ENCODE data around the gene EYA4. TPM values are rescaled to one million over a fixed set of nuclear protein-coding genes. Genes with fewer than 3 reads are reported as not detected.

The EYA4 gene
- 36.8 and 44.5 TPM in 2 replicates for total RNA-seq (2014; rRNA removed; shearing (Covaris generic))

GRCh38 chr6:133241086-133241900 lies at the start of gene EYA4:
Gene EYA4, plus strand, starts transcription at chr6:133241357. Its CDS starts 33,424 bp downstream, at chr6:133274781.
- H3K4me3 ChIP-seq = peak within 1 kb of the TSS; percentile 74
- peak; percentile 83 to 87 for DNase-seq
- no peaks in the 10 kb centered on the region for H3K9me3 ChIP-seq (replicated peaks)
- H3K36me3 ChIP-seq = no peaks in the 10 kb centered on the region
- H3K4me1 ChIP-seq = peaks cover 27% of the 10 kb centered on the region
- no peaks in the 10 kb centered on the region for H3K27me3 ChIP-seq
- peak within 1 kb of the TSS; percentile 84 for H3K27ac ChIP-seq

GRCh38 chr6:133193396-133193795 lies 47.8 kb upstream of the EYA4 start:
- no peaks in the 10 kb centered on the region; the same call in 1 of the 2 replicates for H3K9me3 ChIP-seq (replicated peaks)
- no peak overlapping the region for H3K4me3 ChIP-seq
- peaks cover 3% of the 10 kb centered on the region for H3K4me1 ChIP-seq
- H3K36me3 ChIP-seq = no peaks in the 10 kb centered on the region
- no peak for DNase-seq
- no peak overlapping the region for H3K27ac ChIP-seq
- H3K27me3 ChIP-seq = no peaks in the 10 kb centered on the region

GRCh38 chr6:133198725-133199124 lies 42.4 kb upstream of the EYA4 start:
- H3K36me3 ChIP-seq = no peaks in the 10 kb centered on the region
- no peaks in the 10 kb centered on the region; the same call in 1 of the 2 replicates for H3K9me3 ChIP-seq (replicated peaks)
- no peak overlapping the region for H3K4me3 ChIP-seq
- H3K27me3 ChIP-seq = no peaks in the 10 kb centered on the region
- peaks cover 6% of the 10 kb centered on the region; the same call in 1 of the 2 replicates for H3K4me1 ChIP-seq
- no peak overlapping the region for H3K27ac ChIP-seq
- peak in 1 of 2 experiments; percentile 46 for DNase-seq

- Histone ChIP-seq H3K27me3 (no peaks in the 10 kb centered on the region), H3K4me3 (no peak overlapping the region), H3K36me3 (no peaks in the 10 kb centered on the region), H3K9me3 (replicated peaks) (no peaks in the 10 kb centered on the region), H3K4me1 (peaks cover 6% of the 10 kb centered on the region; the same call in 1 of the 2 replicates), H3K27ac (no peak overlapping the region)
- no peak for DNase-seq
These were observed 39.9 kb upstream of the EYA4 start for GRCh38 chr6:133201231-133201630.

GRCh38 chr6:133202610-133203343 lies 38.4 kb upstream of the EYA4 start:
- no peaks in the 10 kb centered on the region for H3K27me3 ChIP-seq
- no peaks in the 10 kb centered on the region for H3K9me3 ChIP-seq (replicated peaks)
- DNase-seq = no peak
- no peak overlapping the region for H3K27ac ChIP-seq
- H3K36me3 ChIP-seq = no peaks in the 10 kb centered on the region
- no peak overlapping the region for H3K4me3 ChIP-seq
- H3K4me1 ChIP-seq = peaks cover 18% of the 10 kb centered on the region

GRCh38 chr6:133203344-133203697 lies 37.8 kb upstream of the EYA4 start:
- H3K4me1 ChIP-seq = peaks cover 24% of the 10 kb centered on the region
- DNase-seq = no peak
- H3K9me3 ChIP-seq (replicated peaks) = no peaks in the 10 kb centered on the region
- H3K27ac ChIP-seq = no peak overlapping the region
- no peaks in the 10 kb centered on the region for H3K36me3 ChIP-seq
- no peak overlapping the region for H3K4me3 ChIP-seq
- H3K27me3 ChIP-seq = no peaks in the 10 kb centered on the region

GRCh38 chr6:133205304-133205703 lies 35.9 kb upstream of the EYA4 start:
- H3K4me1 ChIP-seq = peaks cover 25% of the 10 kb centered on the region
- no peaks in the 10 kb centered on the region for H3K9me3 ChIP-seq (replicated peaks)
- no peaks in the 10 kb centered on the region for H3K36me3 ChIP-seq
- H3K4me3 ChIP-seq = no peak overlapping the region
- DNase-seq = no peak
- H3K27ac ChIP-seq = no peak overlapping the region
- H3K27me3 ChIP-seq = no peaks in the 10 kb centered on the region

GRCh38 chr6:133206942-133207341 lies 34.2 kb upstream of the EYA4 start:
- Histone ChIP-seq H3K27ac (no peak overlapping the region), H3K9me3 (replicated peaks) (no peaks in the 10 kb centered on the region), H3K4me3 (no peak overlapping the region), H3K27me3 (no peaks in the 10 kb centered on the region), H3K4me1 (peaks cover 25% of the 10 kb centered on the region), H3K36me3 (no peaks in the 10 kb centered on the region)
- DNase-seq = peak in 1 of 2 experiments; percentile 34

GRCh38 chr6:133207754-133208153 lies 33.4 kb upstream of the EYA4 start:
- DNase-seq = no peak

GRCh38 chr6:133208183-133208755 lies 32.9 kb upstream of the EYA4 start:
- peak; percentile 13 to 69 for DNase-seq
- peak overlapping the region; percentile 50 for H3K27ac ChIP-seq
- H3K4me3 ChIP-seq = peak overlapping the region; percentile 27
- H3K4me1 ChIP-seq = peaks cover 25% of the 10 kb centered on the region
- H3K36me3 ChIP-seq = no peaks in the 10 kb centered on the region
- H3K27me3 ChIP-seq = no peaks in the 10 kb centered on the region
- no peaks in the 10 kb centered on the region for H3K9me3 ChIP-seq (replicated peaks)

More at GRCh38 chr6:133207754-133208153, 33.4 kb upstream of the EYA4 start:
- H3K9me3 ChIP-seq (replicated peaks) = no peaks in the 10 kb centered on the region
- no peaks in the 10 kb centered on the region for H3K27me3 ChIP-seq
- H3K4me1 ChIP-seq = peaks cover 25% of the 10 kb centered on the region
- H3K36me3 ChIP-seq = no peaks in the 10 kb centered on the region
- H3K4me3 ChIP-seq = peak overlapping the region; percentile 27
- H3K27ac ChIP-seq = peak overlapping the region; percentile 50

GRCh38 chr6:133214267-133214666 lies 26.9 kb upstream of the EYA4 start:
- no peak for DNase-seq
- no peaks in the 10 kb centered on the region for H3K36me3 ChIP-seq

GRCh38 chr6:133218852-133219251 lies 22.3 kb upstream of the EYA4 start:
- Histone ChIP-seq H3K4me1 (peaks cover 6% of the 10 kb centered on the region; the same call in 1 of the 2 replicates), H3K27me3 (no peaks in the 10 kb centered on the region), H3K36me3 (no peaks in the 10 kb centered on the region), H3K9me3 (replicated peaks) (no peaks in the 10 kb centered on the region), H3K27ac (no peak overlapping the region), H3K4me3 (no peak overlapping the region)
- DNase-seq = no peak

More at GRCh38 chr6:133214267-133214666, 26.9 kb upstream of the EYA4 start:
- Histone ChIP-seq H3K4me1 (peaks cover 6% of the 10 kb centered on the region; the same call in 1 of the 2 replicates), H3K4me3 (no peak overlapping the region), H3K9me3 (replicated peaks) (no peaks in the 10 kb centered on the region), H3K27me3 (no peaks in the 10 kb centered on the region), H3K27ac (no peak overlapping the region)

GRCh38 chr6:133223452-133224029 lies 17.6 kb upstream of the EYA4 start:
- no peaks in the 10 kb centered on the region for H3K9me3 ChIP-seq (replicated peaks)

GRCh38 chr6:133225560-133225959 lies 15.6 kb upstream of the EYA4 start:
- Histone ChIP-seq H3K27ac (no peak overlapping the region), H3K9me3 (replicated peaks) (no peaks in the 10 kb centered on the region), H3K27me3 (no peaks in the 10 kb centered on the region), H3K36me3 (no peaks in the 10 kb centered on the region), H3K4me3 (no peak overlapping the region), H3K4me1 (no peaks in the 10 kb centered on the region)
- no peak for DNase-seq

More at GRCh38 chr6:133223452-133224029, 17.6 kb upstream of the EYA4 start:
- Histone ChIP-seq H3K27ac (no peak overlapping the region), H3K4me3 (no peak overlapping the region), H3K36me3 (no peaks in the 10 kb centered on the region), H3K27me3 (no peaks in the 10 kb centered on the region), H3K4me1 (no peaks in the 10 kb centered on the region)
- no peak for DNase-seq
